ENCODE data around the gene RAP1B. TPM values are rescaled to one million over a fixed set of nuclear protein-coding genes. Genes with fewer than 3 reads are reported as not detected.
A peak's percentile ranks its signal among the peaks of the same experiment; 100 is the strongest.

The RAP1B gene
- total RNA-seq, 4 donors from 2014 or later: 180 to 380 (median 224) TPM

DNA sequence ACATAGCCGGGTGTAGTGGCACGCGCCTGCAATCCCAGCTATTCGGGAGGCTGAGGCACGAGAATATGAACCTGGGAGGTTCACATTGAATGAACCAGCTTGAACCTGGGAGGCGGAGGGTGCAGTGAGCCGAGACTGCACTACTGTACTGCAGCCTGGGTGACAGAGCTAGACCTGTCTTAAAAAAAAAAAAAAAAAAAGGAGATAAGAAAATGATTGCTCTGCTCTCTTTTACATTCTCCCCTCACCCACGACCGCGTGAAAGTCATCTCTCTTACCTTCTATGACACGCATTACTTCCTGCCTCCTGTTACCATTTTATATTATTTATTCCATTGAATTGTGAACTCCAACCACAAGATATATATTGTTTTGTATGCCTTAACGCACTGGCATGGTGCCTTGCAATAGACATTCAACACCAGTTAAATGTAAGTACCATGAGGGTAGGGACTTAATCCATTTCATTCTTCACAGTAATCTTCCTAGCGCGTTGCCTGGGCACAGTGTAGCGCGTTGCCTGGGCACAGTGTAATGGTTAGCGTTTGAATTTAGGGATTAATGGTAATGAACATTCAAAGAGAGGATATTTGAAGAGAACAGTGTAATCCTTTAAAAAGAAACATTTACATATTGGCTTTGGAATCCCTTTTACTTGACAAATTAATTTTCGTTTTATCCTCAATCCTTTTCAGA is 2.7 kb downstream of the RAP1B start:
- no peak for DNase-seq
- no peaks in the 10 kb centered on the region for H3K27me3 ChIP-seq
- no peaks in the 10 kb centered on the region for H3K36me3 ChIP-seq
- TF ChIP-seq POLR2AphosphoS5 (IDR thresholded peaks at IDR 0.05): no peak
- TF ChIP-seq, protein P1, sequence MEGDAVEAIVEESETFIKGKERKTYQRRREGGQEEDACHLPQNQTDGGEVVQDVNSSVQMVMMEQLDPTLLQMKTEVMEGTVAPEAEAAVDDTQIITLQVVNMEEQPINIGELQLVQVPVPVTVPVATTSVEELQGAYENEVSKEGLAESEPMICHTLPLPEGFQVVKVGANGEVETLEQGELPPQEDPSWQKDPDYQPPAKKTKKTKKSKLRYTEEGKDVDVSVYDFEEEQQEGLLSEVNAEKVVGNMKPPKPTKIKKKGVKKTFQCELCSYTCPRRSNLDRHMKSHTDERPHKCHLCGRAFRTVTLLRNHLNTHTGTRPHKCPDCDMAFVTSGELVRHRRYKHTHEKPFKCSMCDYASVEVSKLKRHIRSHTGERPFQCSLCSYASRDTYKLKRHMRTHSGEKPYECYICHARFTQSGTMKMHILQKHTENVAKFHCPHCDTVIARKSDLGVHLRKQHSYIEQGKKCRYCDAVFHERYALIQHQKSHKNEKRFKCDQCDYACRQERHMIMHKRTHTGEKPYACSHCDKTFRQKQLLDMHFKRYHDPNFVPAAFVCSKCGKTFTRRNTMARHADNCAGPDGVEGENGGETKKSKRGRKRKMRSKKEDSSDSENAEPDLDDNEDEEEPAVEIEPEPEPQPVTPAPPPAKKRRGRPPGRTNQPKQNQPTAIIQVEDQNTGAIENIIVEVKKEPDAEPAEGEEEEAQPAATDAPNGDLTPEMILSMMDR (IDR thresholded peaks at IDR 0.05): no peak
- no peak for TF ChIP-seq EP300 (IDR thresholded peaks at IDR 0.05; ENCODE audit: low read depth)
- no peak for TF ChIP-seq POLR2A (IDR thresholded peaks at IDR 0.05)
- WGBS, 2 donors (ENCODE audit: low coverage in 1 of 2): 71 to 78% methylated on average over 16 to 18 of the region's 18 CpGs
- H3K4me1 ChIP-seq: peaks cover 39 to 65% (median 50%) of the 10 kb centered on the region in 4 donors
- peak overlapping the region; percentile 92 to 100 (median 97) for H3K27ac ChIP-seq
- intact Hi-C loops (cut with DNase I; ENCODE audit: low total_unique reads): loop anchor here (10.0 kb wide), 1 partner anchor 249 kb away; no protein-coding TSS in a partner anchor
- in situ Hi-C loops (cut with MboI; ENCODE audit: low pct_ligation_motif_present in 1 of 4, low pct_unique_long_range_greater_than_20kb in 1 of 4, low sequenced_read_pairs in 3 of 4): loop anchor here in 1 of 4 donors (25.0 kb wide), 1 partner anchor 251 kb away; no protein-coding TSS in a partner anchor
- H3K4me3 ChIP-seq: peak overlapping the region in 3 of 4 donors; percentile 78 to 94 (median 78)
- no peaks in the 10 kb centered on the region for H3K9me3 ChIP-seq

DNA sequence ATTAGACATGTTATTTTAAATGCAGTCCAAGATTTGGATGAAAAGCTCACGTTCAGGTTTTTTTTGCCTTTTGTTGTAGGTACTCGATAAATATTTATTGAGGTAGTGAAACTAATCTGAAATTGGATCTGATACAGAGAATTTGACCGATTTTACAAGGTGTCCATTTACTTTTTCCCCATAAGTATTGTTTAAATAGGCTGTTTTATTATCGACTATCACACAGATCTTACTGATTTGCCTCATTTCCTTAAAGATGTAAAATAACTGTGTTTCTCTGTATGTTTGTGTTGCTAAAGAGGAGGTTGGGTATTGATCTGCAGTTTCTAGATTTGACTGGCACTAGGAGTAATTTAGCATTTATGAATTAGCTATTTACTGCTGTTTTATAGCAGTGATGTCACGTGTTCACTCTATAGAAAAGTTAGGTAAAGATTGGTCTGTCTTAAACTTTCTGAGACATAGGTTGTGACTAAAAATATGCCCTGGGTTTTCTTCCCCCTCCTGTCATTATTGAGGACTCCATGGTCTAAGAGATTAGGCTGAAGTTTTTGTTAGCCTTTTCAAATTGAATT is 3.5 kb downstream of the RAP1B start:
- Histone ChIP-seq H3K36me3 (no peaks in the 10 kb centered on the region), H3K9me3 (no peaks in the 10 kb centered on the region), H3K4me1 (peaks cover 47 to 73% (median 58%) of the 10 kb centered on the region in 4 donors), H3K27me3 (no peaks in the 10 kb centered on the region), H3K4me3 (peak overlapping the region in 1 of 4 donors; percentile 94), H3K27ac (peak overlapping the region; percentile 32 to 100 (median 97))
- no peak for DNase-seq
- 25 to 27% methylated on average over 5 of the region's 5 CpGs for WGBS, 2 donors (ENCODE audit: low coverage in 1 of 2)
- in situ Hi-C loops (cut with MboI; ENCODE audit: low pct_ligation_motif_present in 1 of 4, low pct_unique_long_range_greater_than_20kb in 1 of 4, low sequenced_read_pairs in 3 of 4) (loop anchor here in 1 of 4 donors (25.0 kb wide), 1 partner anchor 252 kb away; no protein-coding TSS in a partner anchor), intact Hi-C loops (cut with DNase I; ENCODE audit: low total_unique reads) (loop anchor here (10.0 kb wide), 1 partner anchor 249 kb away; no protein-coding TSS in a partner anchor)
- TF ChIP-seq POLR2A (IDR thresholded peaks at IDR 0.05): no peak
- TF ChIP-seq, protein P1 (IDR thresholded peaks at IDR 0.05): no peak
- no peak for TF ChIP-seq EP300 (IDR thresholded peaks at IDR 0.05; ENCODE audit: low read depth)
- no peak for TF ChIP-seq POLR2AphosphoS5 (IDR thresholded peaks at IDR 0.05)

DNA sequence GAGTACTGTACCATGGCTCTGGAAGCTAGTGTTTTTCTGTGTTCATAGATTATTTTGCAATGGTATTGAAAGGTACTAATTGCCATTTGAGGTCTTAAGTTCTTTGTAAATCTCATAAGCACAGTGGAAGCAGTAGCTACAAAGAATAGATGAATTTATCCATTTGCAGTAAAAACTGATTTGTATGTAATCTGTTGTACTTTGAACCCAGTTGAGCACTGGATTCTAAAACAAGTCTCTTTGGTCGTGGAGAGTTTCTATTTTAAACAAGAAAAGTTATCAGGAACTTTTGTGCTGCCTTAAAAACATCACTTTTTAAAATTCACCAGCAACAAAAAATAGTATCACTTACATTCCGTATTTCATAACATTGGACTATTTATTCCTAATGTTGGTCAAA is 4.1 kb downstream of the RAP1B start:
- in situ Hi-C loops (cut with MboI; ENCODE audit: low pct_ligation_motif_present in 1 of 4, low pct_unique_long_range_greater_than_20kb in 1 of 4, low sequenced_read_pairs in 3 of 4) (loop anchor here in 1 of 4 donors (25.0 kb wide), 1 partner anchor 252 kb away; no protein-coding TSS in a partner anchor), intact Hi-C loops (cut with DNase I; ENCODE audit: low total_unique reads) (loop anchor here (10.0 kb wide), 1 partner anchor 250 kb away; no protein-coding TSS in a partner anchor)
- TF ChIP-seq POLR2A (IDR thresholded peaks at IDR 0.05) (no peak), POLR2AphosphoS5 (IDR thresholded peaks at IDR 0.05) (no peak), EP300 (IDR thresholded peaks at IDR 0.05; ENCODE audit: low read depth) (no peak)
- TF ChIP-seq, protein P1 (IDR thresholded peaks at IDR 0.05): no peak
- peak overlapping the region in 3 of 4 donors; percentile 96 to 100 (median 98) for H3K27ac ChIP-seq
- peaks cover 50 to 76% (median 61%) of the 10 kb centered on the region in 4 donors for H3K4me1 ChIP-seq
- no peak overlapping the region for H3K4me3 ChIP-seq
- no peaks in the 10 kb centered on the region for H3K9me3 ChIP-seq
- H3K36me3 ChIP-seq: no peaks in the 10 kb centered on the region
- DNase-seq: no peak
- 28 to 42% methylated on average over 2 of the region's 2 CpGs for WGBS, 2 donors (ENCODE audit: low coverage in 1 of 2)
- H3K27me3 ChIP-seq: no peaks in the 10 kb centered on the region
